Measurements from ENCODE around the gene RRAGC.

- TF ChIP-seq CTCF (IDR thresholded peaks at IDR 0.05) (no peak), EZH2 (IDR thresholded peaks at IDR 0.05) (no peak), EZH2phosphoT487 (IDR thresholded peaks at IDR 0.05) (no peak)
These were observed 19.3 kb downstream of the RRAGC start for GRCh38 chr1:38840281-38840680.
